ENCODE results near the gene COMMD3.
"Not testable (repeated sequence)": the region's sequence is repeated elsewhere in the genome, so short reads cannot be mapped to it uniquely, and the experiment has no call there.

Gene COMMD3

GRCh38 chr10:22340329-22341189 lies 24.4 kb downstream of the COMMD3 start:
- DNase-seq: peak; percentile 66

GRCh38 chr10:22341190-22341925 lies 25.2 kb downstream of the COMMD3 start:
- no peak for DNase-seq

DNA sequence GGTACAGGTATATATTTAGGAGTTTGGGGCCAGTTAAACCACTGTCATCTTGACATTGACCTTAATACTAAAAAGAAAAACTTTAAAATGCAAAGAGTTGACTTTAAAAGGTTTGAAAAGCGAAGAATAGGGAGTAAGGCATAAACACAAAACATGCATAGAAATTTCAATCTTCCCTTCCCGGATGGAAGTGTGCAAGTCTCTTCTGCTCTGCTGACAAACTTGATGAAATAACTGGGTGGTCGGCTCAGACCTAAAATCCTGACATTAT lies 25.7 kb downstream of the COMMD3 start:
- no peak for DNase-seq

GRCh38 chr10:22342421-22342820 lies 26.2 kb downstream of the COMMD3 start:
- no peak for DNase-seq

DNA sequence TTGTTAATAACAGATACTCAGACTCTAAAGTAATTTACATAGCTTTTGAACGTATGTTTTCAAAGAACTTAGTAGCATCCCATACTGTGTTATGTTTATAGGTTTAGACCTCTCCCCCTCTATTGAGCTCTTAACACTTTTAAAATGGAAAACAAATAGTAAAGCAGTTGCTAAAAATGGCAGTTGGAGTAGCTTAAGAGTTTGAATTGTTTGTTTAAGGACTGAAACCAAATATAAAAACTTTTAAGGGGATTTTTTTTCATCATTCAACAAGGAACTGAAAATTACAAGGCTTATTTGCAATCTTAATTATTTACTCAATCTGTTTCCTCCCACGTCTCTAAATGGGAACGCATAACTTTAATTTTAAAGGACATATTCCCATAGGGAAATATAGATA lies 27.5 kb downstream of the COMMD3 start:
- no peak for DNase-seq

DNA sequence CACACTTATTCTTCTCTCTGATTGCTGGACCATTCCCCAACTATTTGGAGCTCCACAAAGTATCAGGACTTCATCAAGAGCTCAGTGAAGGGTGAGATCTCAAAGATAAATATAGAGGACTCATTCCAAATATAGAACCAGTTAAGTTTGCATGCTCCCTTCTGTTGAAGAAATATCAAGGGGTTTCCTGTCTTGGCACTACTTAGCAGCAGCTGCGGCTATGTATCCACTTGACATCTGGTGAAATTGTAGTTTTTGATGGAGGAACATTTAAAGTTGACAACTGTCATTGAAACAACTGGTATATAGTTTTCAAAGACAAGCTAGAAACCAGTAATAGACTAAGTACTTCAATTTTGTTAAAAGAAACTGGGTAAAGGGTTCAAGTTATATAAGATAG lies 28.1 kb downstream of the COMMD3 start:
- DNase-seq: no peak

- no peak for DNase-seq
Observed at GRCh38 chr10:22344781-22345300, 28.7 kb downstream of the COMMD3 start.

DNA sequence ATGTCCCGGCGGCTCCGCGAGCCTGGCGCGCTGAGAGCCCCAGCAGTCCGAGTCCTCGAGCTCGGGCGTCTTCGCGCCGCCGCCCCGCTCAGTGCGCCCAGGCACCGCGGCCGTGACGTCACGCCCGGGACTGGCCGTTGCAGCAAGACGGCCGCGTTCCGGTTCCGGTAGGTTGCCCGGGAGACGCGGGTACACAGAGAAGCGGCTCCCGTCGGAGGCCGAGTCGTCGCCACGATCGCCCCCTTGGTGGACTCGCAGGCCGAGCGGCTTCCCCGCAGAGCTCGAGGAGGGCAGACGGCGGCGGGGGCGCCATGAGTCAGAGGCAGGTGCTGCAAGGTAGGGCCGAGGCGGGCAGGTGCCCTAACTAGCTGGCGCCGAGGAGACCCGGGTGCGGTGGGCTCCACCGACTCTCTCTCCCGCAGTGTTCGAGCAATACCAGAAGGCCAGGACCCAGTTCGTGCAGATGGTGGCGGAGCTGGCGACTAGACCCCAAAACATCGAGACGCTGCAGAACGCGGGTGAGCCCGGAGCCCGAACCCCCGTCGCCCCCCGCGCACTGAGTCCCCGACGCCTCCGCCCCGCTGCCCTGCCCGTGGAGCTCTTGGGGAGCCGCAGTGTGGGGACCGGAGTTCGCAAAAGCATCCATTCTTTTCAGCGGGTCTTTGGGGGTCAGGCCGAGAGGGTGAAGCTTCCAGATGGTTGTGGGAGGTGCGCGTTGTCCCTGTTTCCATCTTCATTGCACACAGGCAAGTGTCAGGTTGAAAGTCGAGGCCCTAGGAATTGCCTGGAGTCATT lies 29.3 kb downstream of the COMMD3 start, which contains the start of gene SPAG6:
Gene SPAG6, plus strand, starts transcription at position 196 of the 795 bp plus-strand sequence. Its CDS starts 116 bp downstream, at position 312.
- peak; percentile 39 for DNase-seq

DNA sequence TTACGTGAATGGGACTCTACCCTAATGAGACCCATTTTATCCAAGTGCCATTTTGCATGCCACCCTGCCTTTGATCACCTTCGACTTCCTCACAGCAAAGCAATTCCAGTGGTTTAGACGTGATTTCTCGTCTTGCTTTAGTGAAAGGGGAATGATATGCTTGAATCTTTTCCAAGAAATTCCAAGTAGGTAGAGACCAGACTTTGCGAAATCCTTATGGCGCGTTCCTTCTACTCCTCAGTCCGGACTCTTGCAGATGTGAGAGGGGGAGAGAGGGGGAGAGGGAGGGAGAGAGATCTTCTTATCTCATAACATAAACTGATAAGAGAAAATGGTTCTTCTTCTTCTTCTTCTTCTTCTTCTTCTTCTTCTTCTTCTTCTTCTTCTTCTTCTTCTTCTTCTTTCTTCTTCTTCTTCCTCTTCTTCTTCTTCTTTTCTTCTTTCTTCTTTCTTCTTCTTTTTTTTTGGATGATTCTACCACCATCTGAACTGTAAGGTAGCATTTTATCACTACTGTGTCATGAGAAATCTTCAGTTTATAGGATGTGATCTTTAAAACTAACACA lies 30.0 kb downstream of the COMMD3 start:
- DNase-seq: no peak

GRCh38 chr10:22349755-22350154 lies 33.6 kb downstream of the COMMD3 start:
- no peak for DNase-seq

- DNase-seq: no peak
Observed at GRCh38 chr10:22351131-22351703, 35.0 kb downstream of the COMMD3 start.

GRCh38 chr10:22356324-22356873 lies 40.2 kb downstream of the COMMD3 start:
- no peak for DNase-seq

DNA sequence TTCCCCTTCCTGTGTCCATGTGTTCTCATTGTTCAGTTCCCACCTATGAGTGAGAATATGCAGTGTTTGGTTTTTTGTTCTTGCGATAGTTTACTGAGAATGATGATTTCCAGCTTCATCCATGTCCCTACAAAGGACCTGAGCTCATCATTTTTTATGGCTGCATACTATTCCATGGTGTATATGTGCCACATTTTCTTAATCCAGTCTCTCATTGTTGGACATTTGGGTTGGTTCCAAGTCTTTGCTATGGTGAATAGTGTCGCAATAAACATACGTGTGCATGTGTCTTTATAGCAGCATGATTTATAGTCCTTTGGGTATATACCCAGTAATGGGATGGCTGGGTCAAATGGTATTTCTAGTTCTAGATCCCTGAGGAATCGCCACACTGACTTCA lies 41.6 kb downstream of the COMMD3 start:
- not testable (repeated sequence) for DNase-seq

DNA sequence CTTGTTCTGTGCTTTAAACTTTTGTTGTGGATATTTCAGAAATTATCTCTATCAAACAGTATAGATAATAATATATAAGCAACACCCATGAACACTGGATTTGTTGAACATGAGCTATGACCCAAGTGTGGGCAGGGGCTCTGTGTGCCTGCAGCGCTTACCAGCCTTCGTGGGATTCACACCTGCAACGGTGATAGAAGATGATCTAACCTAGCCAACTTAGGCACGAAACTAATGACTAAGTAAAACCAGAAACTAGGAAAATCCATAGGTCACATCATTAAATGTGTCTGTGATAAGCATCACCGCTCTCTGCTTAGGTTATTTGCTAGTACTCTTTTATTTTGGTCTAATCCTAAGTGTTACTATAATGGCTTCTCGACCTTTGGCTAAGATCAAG lies 47.1 kb downstream of the COMMD3 start:
- no peak for DNase-seq

- DNase-seq: no peak
Observed at GRCh38 chr10:22364407-22365140, 48.4 kb downstream of the COMMD3 start.

DNA sequence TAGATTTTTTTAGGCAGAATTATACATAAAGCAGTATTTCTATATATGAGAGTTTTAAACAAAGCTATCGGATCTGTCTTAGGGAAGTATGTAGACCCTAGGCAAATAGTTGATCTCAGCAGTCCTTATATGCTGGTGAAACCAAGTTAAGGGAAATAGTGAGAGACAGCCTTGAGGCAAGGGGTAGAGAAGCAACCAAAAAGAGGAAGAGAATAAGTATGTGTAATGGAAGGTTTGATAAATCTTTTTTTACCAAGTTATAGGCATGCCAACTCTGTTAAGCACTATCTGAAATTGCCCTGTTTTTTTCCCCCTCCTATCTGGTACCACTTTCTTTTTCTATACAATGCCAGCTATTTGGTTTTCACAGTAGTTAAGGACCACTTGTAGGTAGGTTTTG lies 49.0 kb downstream of the COMMD3 start:
- DNase-seq: no peak

GRCh38 chr10:22365644-22366434 lies 49.7 kb downstream of the COMMD3 start:
- DNase-seq: no peak

DNA sequence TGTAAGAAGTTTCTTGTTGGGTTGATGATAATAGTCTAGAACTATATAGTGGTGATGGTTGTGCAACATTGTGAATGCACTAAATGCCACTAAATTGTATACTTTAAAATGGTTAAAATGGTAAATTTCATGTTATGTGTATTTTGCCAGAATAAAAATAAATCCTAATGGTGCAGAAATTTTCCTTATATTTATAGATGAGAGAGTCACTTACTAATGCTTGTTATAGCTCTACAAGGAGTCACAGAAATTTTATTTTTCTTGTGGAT lies 50.2 kb downstream of the COMMD3 start:
- no peak for DNase-seq

GRCh38 chr10:22366771-22367170 lies 50.6 kb downstream of the COMMD3 start:
- DNase-seq: no peak

- no peak for DNase-seq
Observed at GRCh38 chr10:22367471-22367870, 51.3 kb downstream of the COMMD3 start.

DNA sequence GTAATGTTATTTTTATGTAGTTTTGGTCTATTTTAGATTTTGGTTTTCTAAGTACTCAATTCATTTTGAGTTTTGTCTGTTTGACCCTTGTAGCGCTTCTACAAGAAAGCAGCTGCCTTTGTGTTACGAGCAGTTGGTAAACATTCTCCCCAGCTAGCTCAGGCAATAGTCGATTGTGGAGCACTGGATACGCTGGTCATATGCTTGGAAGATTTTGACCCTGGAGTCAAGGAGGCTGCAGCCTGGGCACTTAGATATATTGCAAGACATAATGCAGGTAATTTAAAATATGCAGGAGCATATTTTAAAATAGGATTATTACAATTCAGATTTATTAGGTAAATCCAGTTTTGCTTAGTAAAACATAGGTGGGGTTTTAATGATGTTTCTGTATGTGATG lies 52.2 kb downstream of the COMMD3 start:
- DNase-seq: no peak

Data from NCI-H2227 treated with DMSO at 0.1 percent for 48 hours (cell line).